ENCODE measurements around the gene CFAP410. TPM values are rescaled to one million over a fixed set of nuclear protein-coding genes. Genes with fewer than 3 reads are reported as not detected.

The CFAP410 gene
- polyA plus RNA-seq, 1 of the 3 experiments (the other 2 are of a cell fraction), result 18.0 TPM

DNA sequence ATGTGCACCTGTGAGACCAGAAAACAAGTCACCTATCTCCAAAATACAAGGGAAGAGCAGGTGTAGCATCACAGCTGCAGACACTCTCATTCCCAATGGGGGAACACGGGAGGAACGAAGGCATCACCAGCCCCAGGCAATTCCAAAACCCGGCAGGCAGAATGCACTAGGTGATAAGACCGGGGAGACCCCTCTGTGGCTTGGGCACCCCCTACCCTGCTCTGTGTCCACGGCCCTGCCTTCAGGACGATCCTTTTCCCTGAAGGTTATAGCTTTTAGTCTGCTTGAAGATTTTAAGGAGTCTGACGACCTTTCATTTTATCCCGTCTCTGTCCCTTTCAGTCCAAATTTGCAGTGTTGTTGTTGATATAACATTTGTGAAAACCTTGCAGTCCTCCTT, 33.4 kb upstream of the CFAP410 start:
- H3K79me2 ChIP-seq (ENCODE audit: insufficient read depth), result no peaks in the 10 kb centered on the region
- peaks cover 0 to 7% of the 10 kb centered on the region in 2 experiments; a peak in 1 of 4 replicates for H3K4me1 ChIP-seq (ENCODE audit: control insufficient read depth in 1 of 2, insufficient read depth in 2 of 2, low read depth in 1 of 2, low read length in 1 of 2)
- H2AFZ ChIP-seq (ENCODE audit: low read depth), result no peak overlapping the region
- H3K4me3 ChIP-seq (ENCODE audit: low read depth in 2 of 2, low read length in 1 of 2), result no peak overlapping the region
- no peak overlapping the region for H3K4me2 ChIP-seq
- H3K27me3 ChIP-seq (ENCODE audit: insufficient read depth), result peaks cover 77% of the 10 kb centered on the region
- ChIA-PET POLR2A (no interaction called here), CTCF (interaction anchor here (1.1 kb wide), 1 partner anchor 66 kb away, joined by 3 read pairs; no protein-coding TSS in a partner anchor)
- H3K9ac ChIP-seq, result no peak overlapping the region
- no peak for DNase-seq
- no peaks in the 10 kb centered on the region for H4K20me1 ChIP-seq (ENCODE audit: insufficient read depth)
- no peak overlapping the region for H3K27ac ChIP-seq (ENCODE audit: low read depth in 2 of 2, low read length in 1 of 2)
- no peaks in the 10 kb centered on the region for H3K9me3 ChIP-seq
- no peaks in the 10 kb centered on the region for H3F3A ChIP-seq (replicated peaks; ENCODE audit: insufficient read depth)
- no peaks in the 10 kb centered on the region for H3K9me2 ChIP-seq
- TF ChIP-seq FOSL2 (IDR thresholded peaks at IDR 0.05; ENCODE audit: borderline replicate concordance, low read depth) (no peak), USF2 (IDR thresholded peaks at IDR 0.05; ENCODE audit: borderline replicate concordance, low read depth, low read length) (no peak), EP300 (IDR thresholded peaks at IDR 0.05; ENCODE audit: borderline replicate concordance in 1 of 2, low read depth in 1 of 2, low read length in 1 of 2) (no peak), TEAD4 (IDR thresholded peaks at IDR 0.05; ENCODE audit: borderline replicate concordance, insufficient read depth) (no peak), PBX3 (IDR thresholded peaks at IDR 0.05) (no peak), EZH2phosphoT487 (IDR thresholded peaks at IDR 0.05; ENCODE audit: borderline replicate concordance, low read depth) (no peak), NRF1 (IDR thresholded peaks at IDR 0.05; ENCODE audit: low read depth, low read length) (no peak), IRF3 (IDR thresholded peaks at IDR 0.05; ENCODE audit: low read depth, low read length) (no peak), NFIC (IDR thresholded peaks at IDR 0.05; ENCODE audit: borderline replicate concordance) (no peak), RCOR1 (IDR thresholded peaks at IDR 0.05; ENCODE audit: low read length) (no peak), FOXM1 (IDR thresholded peaks at IDR 0.05; ENCODE audit: low read depth) (no peak), GATA2 (CRISPR knock-in tag; IDR thresholded peaks at IDR 0.05) (no peak), MAX (IDR thresholded peaks at IDR 0.05; ENCODE audit: low read depth) (no peak), TCF12 (IDR thresholded peaks at IDR 0.05) (no peak)
- TF ChIP-seq, protein P1, sequence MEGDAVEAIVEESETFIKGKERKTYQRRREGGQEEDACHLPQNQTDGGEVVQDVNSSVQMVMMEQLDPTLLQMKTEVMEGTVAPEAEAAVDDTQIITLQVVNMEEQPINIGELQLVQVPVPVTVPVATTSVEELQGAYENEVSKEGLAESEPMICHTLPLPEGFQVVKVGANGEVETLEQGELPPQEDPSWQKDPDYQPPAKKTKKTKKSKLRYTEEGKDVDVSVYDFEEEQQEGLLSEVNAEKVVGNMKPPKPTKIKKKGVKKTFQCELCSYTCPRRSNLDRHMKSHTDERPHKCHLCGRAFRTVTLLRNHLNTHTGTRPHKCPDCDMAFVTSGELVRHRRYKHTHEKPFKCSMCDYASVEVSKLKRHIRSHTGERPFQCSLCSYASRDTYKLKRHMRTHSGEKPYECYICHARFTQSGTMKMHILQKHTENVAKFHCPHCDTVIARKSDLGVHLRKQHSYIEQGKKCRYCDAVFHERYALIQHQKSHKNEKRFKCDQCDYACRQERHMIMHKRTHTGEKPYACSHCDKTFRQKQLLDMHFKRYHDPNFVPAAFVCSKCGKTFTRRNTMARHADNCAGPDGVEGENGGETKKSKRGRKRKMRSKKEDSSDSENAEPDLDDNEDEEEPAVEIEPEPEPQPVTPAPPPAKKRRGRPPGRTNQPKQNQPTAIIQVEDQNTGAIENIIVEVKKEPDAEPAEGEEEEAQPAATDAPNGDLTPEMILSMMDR (IDR thresholded peaks at IDR 0.05), result no peak
- TF ChIP-seq, protein P2, sequence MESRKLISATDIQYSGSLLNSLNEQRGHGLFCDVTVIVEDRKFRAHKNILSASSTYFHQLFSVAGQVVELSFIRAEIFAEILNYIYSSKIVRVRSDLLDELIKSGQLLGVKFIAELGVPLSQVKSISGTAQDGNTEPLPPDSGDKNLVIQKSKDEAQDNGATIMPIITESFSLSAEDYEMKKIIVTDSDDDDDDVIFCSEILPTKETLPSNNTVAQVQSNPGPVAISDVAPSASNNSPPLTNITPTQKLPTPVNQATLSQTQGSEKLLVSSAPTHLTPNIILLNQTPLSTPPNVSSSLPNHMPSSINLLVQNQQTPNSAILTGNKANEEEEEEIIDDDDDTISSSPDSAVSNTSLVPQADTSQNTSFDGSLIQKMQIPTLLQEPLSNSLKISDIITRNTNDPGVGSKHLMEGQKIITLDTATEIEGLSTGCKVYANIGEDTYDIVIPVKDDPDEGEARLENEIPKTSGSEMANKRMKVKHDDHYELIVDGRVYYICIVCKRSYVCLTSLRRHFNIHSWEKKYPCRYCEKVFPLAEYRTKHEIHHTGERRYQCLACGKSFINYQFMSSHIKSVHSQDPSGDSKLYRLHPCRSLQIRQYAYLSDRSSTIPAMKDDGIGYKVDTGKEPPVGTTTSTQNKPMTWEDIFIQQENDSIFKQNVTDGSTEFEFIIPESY (IDR thresholded peaks at IDR 0.05; ENCODE audit: borderline replicate concordance, low read depth), result no peak
- TF ChIP-seq, protein P3, sequence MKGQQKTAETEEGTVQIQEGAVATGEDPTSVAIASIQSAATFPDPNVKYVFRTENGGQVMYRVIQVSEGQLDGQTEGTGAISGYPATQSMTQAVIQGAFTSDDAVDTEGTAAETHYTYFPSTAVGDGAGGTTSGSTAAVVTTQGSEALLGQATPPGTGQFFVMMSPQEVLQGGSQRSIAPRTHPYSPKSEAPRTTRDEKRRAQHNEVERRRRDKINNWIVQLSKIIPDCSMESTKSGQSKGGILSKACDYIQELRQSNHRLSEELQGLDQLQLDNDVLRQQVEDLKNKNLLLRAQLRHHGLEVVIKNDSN (IDR thresholded peaks at IDR 0.05; ENCODE audit: borderline replicate concordance, low read depth), result no peak
- TF ChIP-seq, protein P4, sequence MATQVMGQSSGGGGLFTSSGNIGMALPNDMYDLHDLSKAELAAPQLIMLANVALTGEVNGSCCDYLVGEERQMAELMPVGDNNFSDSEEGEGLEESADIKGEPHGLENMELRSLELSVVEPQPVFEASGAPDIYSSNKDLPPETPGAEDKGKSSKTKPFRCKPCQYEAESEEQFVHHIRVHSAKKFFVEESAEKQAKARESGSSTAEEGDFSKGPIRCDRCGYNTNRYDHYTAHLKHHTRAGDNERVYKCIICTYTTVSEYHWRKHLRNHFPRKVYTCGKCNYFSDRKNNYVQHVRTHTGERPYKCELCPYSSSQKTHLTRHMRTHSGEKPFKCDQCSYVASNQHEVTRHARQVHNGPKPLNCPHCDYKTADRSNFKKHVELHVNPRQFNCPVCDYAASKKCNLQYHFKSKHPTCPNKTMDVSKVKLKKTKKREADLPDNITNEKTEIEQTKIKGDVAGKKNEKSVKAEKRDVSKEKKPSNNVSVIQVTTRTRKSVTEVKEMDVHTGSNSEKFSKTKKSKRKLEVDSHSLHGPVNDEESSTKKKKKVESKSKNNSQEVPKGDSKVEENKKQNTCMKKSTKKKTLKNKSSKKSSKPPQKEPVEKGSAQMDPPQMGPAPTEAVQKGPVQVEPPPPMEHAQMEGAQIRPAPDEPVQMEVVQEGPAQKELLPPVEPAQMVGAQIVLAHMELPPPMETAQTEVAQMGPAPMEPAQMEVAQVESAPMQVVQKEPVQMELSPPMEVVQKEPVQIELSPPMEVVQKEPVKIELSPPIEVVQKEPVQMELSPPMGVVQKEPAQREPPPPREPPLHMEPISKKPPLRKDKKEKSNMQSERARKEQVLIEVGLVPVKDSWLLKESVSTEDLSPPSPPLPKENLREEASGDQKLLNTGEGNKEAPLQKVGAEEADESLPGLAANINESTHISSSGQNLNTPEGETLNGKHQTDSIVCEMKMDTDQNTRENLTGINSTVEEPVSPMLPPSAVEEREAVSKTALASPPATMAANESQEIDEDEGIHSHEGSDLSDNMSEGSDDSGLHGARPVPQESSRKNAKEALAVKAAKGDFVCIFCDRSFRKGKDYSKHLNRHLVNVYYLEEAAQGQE (IDR thresholded peaks at IDR 0.05; ENCODE audit: low read depth, low read length), result no peak
- H3K36me3 ChIP-seq (replicated peaks in 1 of 2; ENCODE audit: control insufficient read depth in 1 of 2, insufficient read depth in 2 of 2, low read length in 1 of 2), result no peaks in the 10 kb centered on the region
- WGBS (ENCODE audit: low lambda C conversion rate), result 2% methylated on average over 8 of the region's 8 CpGs
